ENCODE results near the gene ECT2.

DNA sequence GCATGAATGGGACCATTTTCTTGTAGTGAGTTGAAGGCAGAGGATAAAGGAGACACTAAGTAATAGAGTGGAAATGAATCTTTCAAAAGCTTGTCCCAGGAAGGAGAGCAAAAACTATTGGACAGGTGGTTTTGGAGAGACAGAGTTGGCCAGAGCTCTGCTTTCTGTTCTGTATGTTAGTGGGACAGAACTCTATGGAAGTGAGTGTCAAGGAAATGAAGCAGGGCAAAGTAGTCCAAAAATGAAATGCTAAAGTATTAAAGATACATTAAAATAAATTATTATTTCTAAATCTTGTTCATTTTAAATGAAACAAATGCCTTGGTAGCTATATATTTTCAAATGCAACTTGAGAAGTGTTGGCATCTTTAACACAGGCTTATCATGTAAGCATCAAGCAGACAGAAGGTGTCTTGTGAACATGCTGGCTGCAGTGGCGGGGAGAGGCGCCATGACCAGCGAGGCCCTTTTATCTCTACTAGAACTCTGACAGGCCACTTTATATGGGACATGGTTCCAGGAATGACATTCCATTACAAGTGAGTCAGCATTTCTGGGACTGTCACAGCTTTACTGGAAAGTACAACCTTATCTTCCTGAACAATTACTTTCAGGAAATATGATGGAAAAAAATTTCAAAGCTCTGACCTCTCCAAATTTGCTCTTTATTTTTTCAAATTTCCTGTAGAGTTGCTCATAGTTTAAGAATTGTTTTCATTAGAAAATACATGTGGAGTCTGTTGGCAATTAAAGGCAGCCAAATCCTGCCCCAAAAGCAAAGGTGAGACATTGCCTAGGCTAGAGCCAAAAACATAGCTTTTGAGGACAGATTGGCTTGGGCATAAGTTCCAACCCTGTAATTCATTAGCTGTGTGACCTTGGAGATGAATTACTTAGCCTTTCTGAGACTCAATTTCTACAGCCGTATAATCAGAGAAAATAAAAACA, 106.5 kb downstream of the ECT2 start:
- TF ChIP-seq, protein P1, sequence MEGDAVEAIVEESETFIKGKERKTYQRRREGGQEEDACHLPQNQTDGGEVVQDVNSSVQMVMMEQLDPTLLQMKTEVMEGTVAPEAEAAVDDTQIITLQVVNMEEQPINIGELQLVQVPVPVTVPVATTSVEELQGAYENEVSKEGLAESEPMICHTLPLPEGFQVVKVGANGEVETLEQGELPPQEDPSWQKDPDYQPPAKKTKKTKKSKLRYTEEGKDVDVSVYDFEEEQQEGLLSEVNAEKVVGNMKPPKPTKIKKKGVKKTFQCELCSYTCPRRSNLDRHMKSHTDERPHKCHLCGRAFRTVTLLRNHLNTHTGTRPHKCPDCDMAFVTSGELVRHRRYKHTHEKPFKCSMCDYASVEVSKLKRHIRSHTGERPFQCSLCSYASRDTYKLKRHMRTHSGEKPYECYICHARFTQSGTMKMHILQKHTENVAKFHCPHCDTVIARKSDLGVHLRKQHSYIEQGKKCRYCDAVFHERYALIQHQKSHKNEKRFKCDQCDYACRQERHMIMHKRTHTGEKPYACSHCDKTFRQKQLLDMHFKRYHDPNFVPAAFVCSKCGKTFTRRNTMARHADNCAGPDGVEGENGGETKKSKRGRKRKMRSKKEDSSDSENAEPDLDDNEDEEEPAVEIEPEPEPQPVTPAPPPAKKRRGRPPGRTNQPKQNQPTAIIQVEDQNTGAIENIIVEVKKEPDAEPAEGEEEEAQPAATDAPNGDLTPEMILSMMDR (optimal IDR thresholded peaks at IDR 0.05 in 1 of 3, IDR thresholded peaks at IDR 0.05 in 1 of 3, conservative IDR thresholded peaks at IDR 0.05 in 1 of 3; ENCODE audit: extremely low read depth in 1 of 3, insufficient read depth in 2 of 3, low read length in 3 of 3), result no peak
- TF ChIP-seq EZH2 (IDR thresholded peaks at IDR 0.05; ENCODE audit: low read length), result no peak

Data from keratinocyte (primary cell).